ENCODE data around the gene CLASRP. TPM values are rescaled to one million over a fixed set of nuclear protein-coding genes. Genes with fewer than 3 reads are reported as not detected.
A peak's percentile ranks its signal among the peaks of the same experiment; 100 is the strongest.

Gene CLASRP
- total RNA-seq, 1 donor from 2014 or later, result 172 TPM

DNA sequence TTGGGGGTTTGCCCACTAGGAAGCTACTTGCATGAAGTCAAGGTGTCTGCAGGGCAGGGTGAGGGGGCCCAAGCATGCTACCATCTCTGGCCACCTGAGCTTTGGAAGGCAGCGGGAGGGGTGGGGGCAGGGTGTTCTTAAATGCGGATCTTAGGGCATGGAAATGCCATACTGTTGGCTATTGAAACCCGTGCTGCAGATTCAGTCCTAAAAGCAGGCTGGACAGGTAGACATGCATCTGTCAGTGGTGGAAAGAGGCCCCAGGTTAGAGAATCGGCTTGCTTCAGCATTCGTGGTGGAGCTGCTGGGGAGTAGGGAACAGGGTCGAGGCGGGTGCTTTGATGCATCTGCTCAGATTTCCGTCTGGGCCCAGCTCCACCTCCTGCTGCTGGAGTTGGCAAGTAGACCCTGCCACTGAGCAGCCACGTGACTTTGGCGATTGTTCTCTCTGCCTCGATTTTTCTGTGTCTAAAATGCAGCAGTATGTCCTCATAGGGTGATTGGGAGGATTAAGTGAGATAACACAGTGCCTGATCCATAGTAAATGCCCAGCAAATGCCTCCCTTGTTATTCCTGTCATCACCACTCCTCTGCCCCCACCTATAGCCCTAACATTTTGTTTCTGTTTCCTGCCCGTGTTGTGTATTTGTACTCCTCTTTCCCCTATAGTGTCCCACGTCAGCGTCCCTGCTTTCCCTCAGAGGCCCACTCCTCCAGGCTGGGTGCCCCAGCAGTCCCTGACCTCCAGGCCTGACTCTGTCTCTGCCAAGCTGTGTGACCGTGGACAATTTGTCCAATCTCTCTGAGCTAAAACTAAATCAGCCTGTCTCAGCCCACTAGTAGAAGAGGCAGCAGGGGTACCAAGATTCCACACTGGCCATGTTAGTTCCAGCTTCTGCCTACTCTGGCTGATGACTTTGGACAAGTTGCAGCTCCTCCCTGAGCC, 59.9 kb downstream of the CLASRP start:
- POLR2A ChIA-PET, result interaction anchor here (1.3 kb wide), 1 partner anchor 19 kb away, joined by 3 read pairs; the partner anchor contains the start of gene GEMIN7
- no peak for DNase-seq
- no peaks in the 10 kb centered on the region for H3K27me3 Mint-ChIP-seq
- peaks cover 4% of the 10 kb centered on the region for H3K36me3 Mint-ChIP-seq (ENCODE audit: low read depth)
- H3K9me3 Mint-ChIP-seq, result no peaks in the 10 kb centered on the region
- H3K27ac Mint-ChIP-seq, result no peak overlapping the region
- TF ChIP-seq, protein P1, sequence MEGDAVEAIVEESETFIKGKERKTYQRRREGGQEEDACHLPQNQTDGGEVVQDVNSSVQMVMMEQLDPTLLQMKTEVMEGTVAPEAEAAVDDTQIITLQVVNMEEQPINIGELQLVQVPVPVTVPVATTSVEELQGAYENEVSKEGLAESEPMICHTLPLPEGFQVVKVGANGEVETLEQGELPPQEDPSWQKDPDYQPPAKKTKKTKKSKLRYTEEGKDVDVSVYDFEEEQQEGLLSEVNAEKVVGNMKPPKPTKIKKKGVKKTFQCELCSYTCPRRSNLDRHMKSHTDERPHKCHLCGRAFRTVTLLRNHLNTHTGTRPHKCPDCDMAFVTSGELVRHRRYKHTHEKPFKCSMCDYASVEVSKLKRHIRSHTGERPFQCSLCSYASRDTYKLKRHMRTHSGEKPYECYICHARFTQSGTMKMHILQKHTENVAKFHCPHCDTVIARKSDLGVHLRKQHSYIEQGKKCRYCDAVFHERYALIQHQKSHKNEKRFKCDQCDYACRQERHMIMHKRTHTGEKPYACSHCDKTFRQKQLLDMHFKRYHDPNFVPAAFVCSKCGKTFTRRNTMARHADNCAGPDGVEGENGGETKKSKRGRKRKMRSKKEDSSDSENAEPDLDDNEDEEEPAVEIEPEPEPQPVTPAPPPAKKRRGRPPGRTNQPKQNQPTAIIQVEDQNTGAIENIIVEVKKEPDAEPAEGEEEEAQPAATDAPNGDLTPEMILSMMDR (IDR thresholded peaks at IDR 0.05), result no peak
- no peak overlapping the region for H3K4me3 Mint-ChIP-seq
- ATAC-seq (ENCODE audit: low read depth), result no peak
- intact Hi-C loops (cut with micrococcal nuclease), result no loop called here
- CTCF ChIA-PET, result no interaction called here
- H3K4me1 Mint-ChIP-seq, result peaks cover 57% of the 10 kb centered on the region

DNA sequence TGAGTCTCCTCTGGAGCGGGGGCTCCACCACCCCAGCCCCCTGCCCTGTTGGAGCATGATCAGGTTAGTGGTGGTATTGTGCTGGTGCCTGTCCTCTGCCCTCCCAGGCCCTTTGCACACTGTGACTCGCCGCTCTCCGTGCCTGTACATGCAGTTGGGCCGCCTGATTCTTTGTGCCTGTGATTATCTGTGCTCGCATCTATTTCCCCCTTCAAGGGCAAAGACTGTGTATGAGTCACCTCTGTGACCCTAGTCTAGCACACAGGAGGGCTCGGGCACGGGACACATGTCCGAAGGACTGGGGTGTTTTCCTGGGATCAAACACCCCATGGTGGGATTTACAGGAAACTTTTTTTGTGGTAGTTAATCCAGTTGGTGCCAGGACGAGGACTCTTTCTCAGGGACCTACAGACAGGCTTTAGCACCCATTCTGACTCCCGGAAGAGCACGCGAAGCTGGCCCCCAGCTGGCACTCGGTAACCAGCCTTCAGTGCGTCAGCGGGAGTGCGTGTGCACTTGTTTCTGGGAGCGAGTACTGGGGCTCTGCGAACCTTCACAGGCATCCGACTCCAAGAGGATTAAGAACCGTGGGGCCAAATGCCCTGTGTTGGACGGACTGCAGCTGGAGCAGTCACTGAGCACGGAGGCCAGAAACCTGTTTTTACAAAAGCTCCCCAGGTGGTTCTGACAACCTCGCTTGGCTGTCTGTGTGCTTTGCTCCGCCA, 60.8 kb downstream of the CLASRP start:
- no peaks in the 10 kb centered on the region for H3K27me3 Mint-ChIP-seq
- peaks cover 3% of the 10 kb centered on the region for H3K36me3 Mint-ChIP-seq (ENCODE audit: low read depth)
- no peak for ATAC-seq (ENCODE audit: low read depth)
- POLR2A ChIA-PET, result no interaction called here
- TF ChIP-seq, protein P1 (IDR thresholded peaks at IDR 0.05), result no peak
- no peak for DNase-seq
- H3K4me3 Mint-ChIP-seq, result no peak overlapping the region
- H3K4me1 Mint-ChIP-seq, result peaks cover 57% of the 10 kb centered on the region
- intact Hi-C loops (cut with micrococcal nuclease), result no loop called here
- CTCF ChIA-PET, result no interaction called here
- no peaks in the 10 kb centered on the region for H3K9me3 Mint-ChIP-seq
- no peak overlapping the region for H3K27ac Mint-ChIP-seq

DNA sequence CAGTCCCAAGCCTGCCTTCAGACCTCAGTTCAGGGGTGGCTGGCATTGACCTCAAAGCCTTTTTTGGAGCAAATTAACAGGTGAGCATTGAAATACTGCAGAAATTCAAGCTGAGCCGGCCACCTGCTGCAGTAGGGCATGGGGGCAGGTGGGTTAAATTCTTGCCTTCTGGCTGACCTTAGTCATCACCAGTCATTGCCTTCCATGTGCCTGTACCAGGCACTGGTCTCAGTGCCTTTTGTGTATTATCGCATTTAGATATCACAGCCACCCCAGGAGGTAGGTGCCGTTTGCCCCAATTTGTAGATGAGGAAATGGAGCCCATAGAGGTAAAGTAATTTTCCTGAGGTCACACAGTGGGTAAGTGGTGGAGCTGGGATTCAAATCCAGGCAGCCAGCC, 61.4 kb downstream of the CLASRP start:
- ChIA-PET POLR2A (no interaction called here), CTCF (no interaction called here)
- Mint-ChIP-seq H3K36me3 (ENCODE audit: low read depth) (peaks cover 3% of the 10 kb centered on the region), H3K4me3 (no peak overlapping the region), H3K27me3 (no peaks in the 10 kb centered on the region), H3K4me1 (peaks cover 59% of the 10 kb centered on the region), H3K9me3 (no peaks in the 10 kb centered on the region), H3K27ac (no peak overlapping the region)
- TF ChIP-seq, protein P1 (IDR thresholded peaks at IDR 0.05), result no peak
- ATAC-seq (ENCODE audit: low read depth) (no peak), DNase-seq (no peak)
- intact Hi-C loops (cut with micrococcal nuclease), result no loop called here

DNA sequence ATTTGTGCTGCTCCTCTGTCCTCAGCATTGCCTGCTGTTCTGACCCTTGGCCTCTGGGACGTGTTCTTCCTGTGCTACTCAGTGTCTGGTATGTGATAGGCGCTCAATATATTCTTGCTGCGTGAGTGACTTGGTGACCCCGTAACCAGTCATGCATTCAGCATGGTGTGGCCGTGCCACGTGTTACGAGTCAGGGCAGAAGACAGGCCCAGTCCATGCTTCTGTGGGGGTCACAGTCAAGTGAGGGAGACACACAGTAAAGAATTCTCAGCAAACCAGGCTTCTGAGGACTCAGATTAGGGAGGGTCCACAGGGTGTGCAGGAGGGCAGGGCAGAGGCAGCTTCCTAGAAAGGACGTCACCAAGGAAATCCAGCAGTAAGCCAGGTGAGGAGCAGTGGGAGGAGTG, 62.0 kb downstream of the CLASRP start:
- TF ChIP-seq, protein P1 (IDR thresholded peaks at IDR 0.05), result no peak
- Mint-ChIP-seq H3K4me1 (peaks cover 63% of the 10 kb centered on the region), H3K27me3 (no peaks in the 10 kb centered on the region), H3K36me3 (ENCODE audit: low read depth) (peaks cover 3% of the 10 kb centered on the region), H3K27ac (peak overlapping the region; percentile 8), H3K9me3 (no peaks in the 10 kb centered on the region), H3K4me3 (no peak overlapping the region)
- DNase-seq (no peak), ATAC-seq (ENCODE audit: low read depth) (no peak)
- ChIA-PET POLR2A (interaction anchor here (4.2 kb wide), 1 partner anchor 9 kb away, joined by 25 read pairs; the partner anchor contains the start of gene PPP1R37), CTCF (no interaction called here)
- intact Hi-C loops (cut with micrococcal nuclease), result no loop called here

DNA sequence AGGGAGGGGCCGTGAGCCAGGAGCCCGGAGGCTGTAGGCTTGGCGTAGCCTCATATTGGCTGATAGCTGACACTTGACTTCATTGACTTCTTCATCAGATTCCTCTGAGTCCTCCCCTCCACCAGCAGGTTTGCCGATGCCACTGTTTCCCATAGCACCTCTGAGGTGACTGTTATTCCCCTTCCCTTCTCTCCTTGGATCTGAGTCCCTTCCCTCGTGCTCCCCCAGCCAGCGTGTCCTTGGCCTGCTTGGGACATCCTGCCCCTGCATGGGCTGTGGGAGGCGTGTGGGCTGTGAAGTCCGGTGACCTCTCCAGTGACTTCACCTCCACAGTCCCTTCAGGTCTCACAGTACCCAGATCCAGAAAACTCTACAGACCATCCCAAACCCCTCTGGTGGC, 63.0 kb downstream of the CLASRP start:
- DNase-seq (no peak), ATAC-seq (ENCODE audit: low read depth) (no peak)
- Mint-ChIP-seq H3K36me3 (ENCODE audit: low read depth) (peaks cover 3% of the 10 kb centered on the region), H3K4me3 (no peak overlapping the region), H3K27me3 (no peaks in the 10 kb centered on the region), H3K27ac (peak overlapping the region; percentile 37), H3K4me1 (peaks cover 59% of the 10 kb centered on the region), H3K9me3 (no peaks in the 10 kb centered on the region)
- TF ChIP-seq, protein P1 (IDR thresholded peaks at IDR 0.05), result no peak
- intact Hi-C loops (cut with micrococcal nuclease), result loop anchor here (2.0 kb wide), 1 partner anchor 15 kb away; no protein-coding TSS in a partner anchor
- ChIA-PET CTCF (no interaction called here), POLR2A (interaction anchor here (4.2 kb wide), 1 partner anchor 9 kb away, joined by 25 read pairs; the partner anchor contains the start of gene PPP1R37)

Measured in activated B cell treated with CpG ODN at 0.5 μM for 24 hours (primary cell).